Measurements from ENCODE around the gene MED29.

MED29 gene

GRCh38 chr19:39390751-39391437 lies at the start of gene MED29, which contains the start of gene PAF1:
Gene MED29 (plus strand): TSS chr19:39391378. CDS start chr19:39391423, 45 bp downstream.
Gene PAF1 (minus strand): TSS chr19:39391106. CDS start chr19:39390864, 242 bp downstream.
- peak; percentile 99 for DNase-seq

- peak; percentile 97 for DNase-seq
Observed at GRCh38 chr19:39341719-39342604, 49.2 kb upstream of the MED29 start, which contains the start of gene SAMD4B. Gene SAMD4B (plus strand): TSS chr19:39342421. CDS start chr19:39356894, 14,473 bp downstream.

- DNase-seq, result no peak
Observed at GRCh38 chr19:39342647-39343305, 48.4 kb upstream of the MED29 start.

GRCh38 chr19:39345956-39346355 lies 45.2 kb upstream of the MED29 start:
- no peak for DNase-seq

GRCh38 chr19:39347332-39348164 lies 43.6 kb upstream of the MED29 start:
- DNase-seq, result no peak

DNA sequence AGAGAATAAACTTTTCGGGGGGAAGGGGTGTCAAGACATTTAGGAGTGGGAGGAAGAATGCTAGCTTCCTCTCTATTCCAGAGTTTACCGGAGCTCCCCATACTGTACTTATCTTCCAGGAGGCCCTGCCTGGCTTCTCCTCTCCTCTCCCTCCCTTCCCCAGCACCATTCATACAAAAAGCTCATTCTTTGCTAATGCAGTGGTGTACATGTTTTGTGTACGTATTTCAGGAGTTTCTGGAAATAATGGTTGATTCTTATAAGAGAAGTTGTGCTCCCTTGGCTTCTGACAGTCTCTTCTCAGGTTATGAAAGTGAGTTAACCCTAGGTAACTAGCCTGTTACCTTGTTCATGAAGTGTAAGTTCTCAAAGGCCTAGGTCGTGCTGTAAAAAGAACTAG lies 41.9 kb upstream of the MED29 start:
- no peak for DNase-seq

DNA sequence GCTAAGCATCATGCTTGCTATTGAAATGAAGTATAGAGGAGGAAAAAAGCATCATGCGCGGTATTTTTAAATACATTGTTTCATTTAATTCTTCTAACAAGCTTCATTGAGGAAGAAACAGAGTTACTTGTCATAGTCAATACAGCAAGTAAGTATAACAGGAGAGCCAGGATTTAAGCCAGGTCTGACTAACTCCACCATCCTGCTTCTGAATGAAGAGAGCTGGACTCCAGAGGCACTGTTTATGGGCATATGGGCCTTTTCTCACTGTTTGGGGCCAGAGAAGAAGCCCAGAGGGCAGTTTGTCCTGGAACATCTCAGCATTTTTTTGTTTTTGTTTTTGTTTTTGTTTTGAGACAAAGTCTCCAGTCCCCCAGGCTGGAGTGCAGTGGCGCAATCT lies 41.0 kb upstream of the MED29 start:
- no peak for DNase-seq

DNA sequence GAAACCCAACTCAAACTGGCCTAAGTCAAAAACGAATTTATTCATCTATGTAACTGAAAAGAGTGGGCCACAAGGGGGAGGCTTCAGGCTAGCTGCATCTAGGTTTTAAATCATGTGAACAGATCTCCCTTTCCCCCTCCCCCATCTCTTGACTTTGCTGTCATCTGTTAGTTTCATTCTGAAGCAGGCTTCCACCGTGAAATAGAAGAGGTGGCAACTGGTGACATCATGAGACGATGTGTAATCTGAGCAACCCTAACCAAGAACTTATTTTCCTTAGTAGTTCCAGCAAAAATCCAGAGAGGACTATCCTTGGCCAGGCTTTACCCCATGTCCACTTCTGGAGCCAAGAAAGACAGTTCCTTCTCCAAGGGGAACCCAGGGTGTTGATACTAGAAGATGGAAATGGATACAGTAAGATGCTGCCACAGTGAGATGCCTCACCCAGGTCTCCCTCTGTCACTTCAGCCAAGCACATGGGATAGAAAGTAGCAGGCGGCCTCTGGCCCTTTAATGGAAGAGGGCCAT lies 39.6 kb upstream of the MED29 start:
- no peak for DNase-seq

- no peak for DNase-seq
Observed at GRCh38 chr19:39352381-39353255, 38.6 kb upstream of the MED29 start.

- DNase-seq, result no peak
Observed at GRCh38 chr19:39355253-39355652, 35.9 kb upstream of the MED29 start.

GRCh38 chr19:39356073-39356472 lies 35.1 kb upstream of the MED29 start:
- no peak for DNase-seq

GRCh38 chr19:39356647-39357046 lies 34.5 kb upstream of the MED29 start:
- DNase-seq, result no peak

DNA sequence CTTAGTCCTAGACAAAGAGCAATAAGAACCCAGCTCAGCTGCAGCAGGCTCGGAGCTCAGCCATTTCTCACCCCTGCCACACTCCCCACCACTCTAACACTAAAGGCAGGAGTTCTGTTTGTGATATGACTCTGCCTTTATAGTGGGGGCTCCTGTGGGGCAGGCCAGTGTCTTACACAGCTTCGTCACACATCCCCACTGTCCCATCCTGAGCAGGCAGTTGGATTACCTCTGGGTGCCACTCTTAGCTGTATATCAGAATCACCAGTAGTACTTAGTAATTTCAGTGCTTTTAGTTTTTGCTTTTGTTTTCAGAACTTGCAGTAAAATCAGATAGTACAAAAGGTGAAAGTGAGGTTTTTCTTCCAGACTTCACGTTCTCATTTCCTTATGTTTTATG lies 32.2 kb upstream of the MED29 start:
- DNase-seq, result no peak

GRCh38 chr19:39360599-39360998 lies 30.6 kb upstream of the MED29 start:
- no peak for DNase-seq

GRCh38 chr19:39362682-39363657 lies 28.2 kb upstream of the MED29 start:
- DNase-seq, result no peak

GRCh38 chr19:39363901-39364457 lies 27.2 kb upstream of the MED29 start:
- no peak for DNase-seq

- DNase-seq, result no peak
Observed at GRCh38 chr19:39365531-39365930, 25.6 kb upstream of the MED29 start.

GRCh38 chr19:39369200-39369599 lies 22.0 kb upstream of the MED29 start:
- no peak for DNase-seq

DNA sequence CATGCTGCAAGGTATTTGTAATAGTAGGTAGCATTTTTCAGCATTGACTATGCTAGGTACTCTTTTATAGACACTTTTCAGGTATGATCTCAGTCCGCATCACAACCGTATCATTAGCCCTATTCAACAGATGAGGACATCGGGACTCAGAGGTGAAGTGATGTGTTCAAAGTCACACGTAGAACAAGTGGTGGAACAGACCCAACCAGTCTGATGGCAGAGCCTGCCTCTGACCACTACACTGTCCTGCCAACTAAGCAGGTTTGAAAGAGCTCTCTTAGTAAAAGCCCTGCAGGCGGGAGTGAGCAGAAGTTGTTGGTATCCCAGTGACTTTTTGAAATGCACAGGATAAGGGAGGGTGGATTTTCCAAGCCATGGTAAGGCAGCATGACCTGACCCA lies 20.4 kb upstream of the MED29 start:
- DNase-seq, result no peak

All from NCI-H2029 (cell line).